IPS DF 4.7 (cell line): ENCODE measurements around the gene OBP2A.

Source experiments
- DNase-seq: peaks from one replicate; pipeline ENCODE4 v3.0.0-alpha.2; 2013; ENCODE audit warnings: low spot score; ENCODE audit errors: extremely low read depth

OBP2A gene

DNA sequence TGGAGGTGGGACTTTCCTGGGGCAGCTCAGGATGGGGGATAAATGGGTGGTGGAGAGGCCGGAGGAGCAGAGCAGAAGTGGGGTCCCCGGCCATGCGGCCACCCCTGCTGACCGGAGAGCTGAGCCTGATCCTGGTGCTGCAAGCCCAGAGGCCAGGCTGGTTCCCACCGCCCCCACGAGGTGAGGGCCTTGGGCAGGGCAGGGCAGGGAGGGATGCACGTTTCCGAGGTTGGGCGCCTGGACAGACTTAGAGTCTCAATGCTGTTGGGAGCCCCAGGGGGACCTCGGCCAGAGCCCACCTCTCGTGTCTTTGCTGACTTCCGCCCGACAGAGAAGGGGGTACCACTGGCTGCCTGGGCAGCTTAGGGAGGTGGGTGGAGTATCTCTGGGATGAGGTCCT, 5.5 kb downstream of the OBP2A start:
- no peak for DNase-seq

DNA sequence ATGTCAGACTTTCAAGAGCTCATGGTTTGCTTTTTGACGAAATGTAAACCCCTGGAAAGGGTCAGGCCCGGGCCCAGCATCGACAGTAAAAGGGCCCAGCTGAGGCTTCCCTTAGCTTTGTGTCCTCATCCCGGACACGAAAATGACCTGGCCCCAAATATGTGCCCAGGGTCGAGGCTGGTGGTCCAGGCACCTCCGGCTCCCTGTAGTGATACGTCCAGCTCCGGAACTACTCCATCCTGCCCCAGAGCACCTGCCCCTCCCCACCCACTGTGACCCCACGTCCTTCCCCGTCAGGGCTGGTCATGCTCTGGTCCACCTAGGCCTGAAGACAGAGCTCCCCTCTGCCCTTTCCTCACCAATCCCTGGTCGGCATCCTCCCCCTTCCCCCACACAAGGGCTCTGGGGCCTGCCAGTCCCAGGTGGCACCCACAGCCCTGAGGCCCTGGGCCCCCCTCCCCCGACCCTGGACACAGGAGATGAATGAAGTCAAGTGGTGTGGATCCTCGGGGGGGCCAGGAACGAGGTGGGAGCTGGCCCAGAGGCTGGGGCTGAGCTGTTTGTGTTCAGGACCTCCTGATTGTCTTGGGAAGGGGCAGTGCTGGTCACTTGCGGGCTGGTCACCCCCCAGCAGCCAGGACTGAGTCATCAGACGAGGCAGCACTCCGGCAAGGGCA, 6.2 kb downstream of the OBP2A start:
- no peak for DNase-seq

DNA sequence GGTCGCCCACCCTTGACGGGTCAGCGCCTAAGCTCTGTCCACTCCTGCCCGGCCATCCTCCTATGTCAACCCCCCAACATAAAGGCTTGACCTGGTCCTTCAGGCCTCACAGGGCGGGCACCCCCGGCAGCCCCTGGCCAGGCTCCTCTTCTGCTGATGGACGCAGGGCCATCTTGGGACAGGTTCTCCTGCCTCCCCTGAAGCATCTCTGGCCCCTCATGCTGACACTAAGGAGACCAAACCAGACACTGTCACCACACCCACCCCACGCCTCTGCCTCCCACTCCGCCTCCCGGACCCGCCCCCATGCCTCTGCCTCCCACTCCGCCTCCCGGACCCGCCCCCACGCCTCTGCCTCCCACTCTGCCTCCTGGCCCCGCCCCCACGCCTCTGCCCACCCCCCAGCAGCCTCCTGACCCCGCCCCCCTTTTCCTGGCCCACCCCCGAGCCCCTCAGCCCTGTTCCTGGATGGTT, 6.8 kb downstream of the OBP2A start:
- DNase-seq: no peak

DNA sequence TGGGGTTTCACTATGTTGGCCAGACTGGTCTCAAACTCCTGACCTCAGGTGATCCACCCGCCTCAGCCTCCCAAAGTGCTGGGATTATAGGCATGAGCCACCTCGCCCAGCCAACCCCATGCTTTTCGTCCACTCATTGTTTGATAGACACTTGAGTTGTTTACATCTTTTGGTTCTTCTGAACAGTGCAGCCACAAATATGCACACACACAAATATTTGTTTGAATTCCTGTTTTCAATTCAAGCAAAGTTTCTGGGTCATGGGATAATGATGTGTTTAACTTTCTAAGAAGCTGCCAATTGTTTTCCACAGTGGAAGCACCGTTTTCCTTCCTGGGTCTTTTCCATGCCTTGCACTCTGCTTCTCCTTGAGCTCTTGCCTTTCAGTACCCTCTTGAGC, 8.8 kb downstream of the OBP2A start:
- DNase-seq: no peak

DNA sequence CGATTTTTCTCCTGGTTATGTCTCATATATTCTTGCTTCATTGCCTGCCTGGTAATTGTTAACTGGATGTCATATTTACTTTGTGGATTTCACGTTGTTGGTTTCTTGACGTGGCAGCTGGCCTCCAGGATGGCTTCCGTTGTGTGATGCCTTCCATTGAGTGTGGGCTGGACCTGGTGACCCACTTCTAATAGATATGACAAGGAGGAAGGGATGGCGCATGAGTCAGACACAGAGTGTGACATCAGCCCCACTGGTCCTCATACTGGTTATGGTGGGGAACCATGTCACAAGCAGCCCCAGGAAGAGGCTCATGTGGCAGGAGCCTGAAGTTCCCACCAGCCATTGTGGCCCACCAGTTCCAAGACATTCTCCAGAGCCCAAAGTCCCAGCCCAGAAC, 9.3 kb downstream of the OBP2A start:
- no peak for DNase-seq

DNA sequence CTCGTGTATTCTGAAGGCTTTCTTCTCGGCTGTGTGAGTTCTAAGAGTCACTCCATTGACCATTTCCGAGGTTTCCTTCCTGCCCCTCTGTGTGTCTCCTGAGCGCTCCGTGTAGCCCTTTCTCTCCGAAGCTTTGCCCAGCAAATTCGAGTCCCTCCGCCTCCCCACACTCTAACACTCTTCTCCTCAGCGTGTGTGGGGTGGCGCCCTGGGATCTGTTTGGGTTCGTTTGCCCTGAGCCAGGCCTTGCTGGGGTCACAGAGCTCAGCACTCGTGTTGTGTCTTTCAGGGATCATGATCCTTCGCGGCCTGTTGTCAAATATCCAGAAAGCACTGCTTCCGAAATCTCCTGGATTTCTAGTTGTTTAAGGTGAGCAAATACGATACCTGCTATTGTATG, 10.0 kb downstream of the OBP2A start:
- DNase-seq: no peak

DNA sequence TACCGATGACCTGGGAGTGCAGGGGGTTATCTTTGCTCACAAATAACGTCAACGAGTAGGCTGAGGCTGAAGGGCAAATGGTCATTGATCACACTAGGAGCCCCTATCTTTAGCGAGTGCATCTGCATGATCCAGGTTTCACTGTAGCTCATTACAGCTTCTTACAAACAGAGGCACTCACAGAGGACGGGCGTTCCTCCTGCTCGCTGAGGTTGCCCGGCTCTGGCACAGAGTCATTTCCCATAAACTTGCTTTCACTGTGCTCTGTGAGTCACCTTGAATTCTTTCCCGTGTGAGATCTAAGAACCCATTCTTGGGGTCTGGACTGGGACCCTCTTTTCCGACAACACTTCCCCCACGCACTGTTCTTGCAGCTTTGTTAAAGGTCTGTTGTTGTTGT, 13.7 kb downstream of the OBP2A start:
- no peak for DNase-seq

DNA sequence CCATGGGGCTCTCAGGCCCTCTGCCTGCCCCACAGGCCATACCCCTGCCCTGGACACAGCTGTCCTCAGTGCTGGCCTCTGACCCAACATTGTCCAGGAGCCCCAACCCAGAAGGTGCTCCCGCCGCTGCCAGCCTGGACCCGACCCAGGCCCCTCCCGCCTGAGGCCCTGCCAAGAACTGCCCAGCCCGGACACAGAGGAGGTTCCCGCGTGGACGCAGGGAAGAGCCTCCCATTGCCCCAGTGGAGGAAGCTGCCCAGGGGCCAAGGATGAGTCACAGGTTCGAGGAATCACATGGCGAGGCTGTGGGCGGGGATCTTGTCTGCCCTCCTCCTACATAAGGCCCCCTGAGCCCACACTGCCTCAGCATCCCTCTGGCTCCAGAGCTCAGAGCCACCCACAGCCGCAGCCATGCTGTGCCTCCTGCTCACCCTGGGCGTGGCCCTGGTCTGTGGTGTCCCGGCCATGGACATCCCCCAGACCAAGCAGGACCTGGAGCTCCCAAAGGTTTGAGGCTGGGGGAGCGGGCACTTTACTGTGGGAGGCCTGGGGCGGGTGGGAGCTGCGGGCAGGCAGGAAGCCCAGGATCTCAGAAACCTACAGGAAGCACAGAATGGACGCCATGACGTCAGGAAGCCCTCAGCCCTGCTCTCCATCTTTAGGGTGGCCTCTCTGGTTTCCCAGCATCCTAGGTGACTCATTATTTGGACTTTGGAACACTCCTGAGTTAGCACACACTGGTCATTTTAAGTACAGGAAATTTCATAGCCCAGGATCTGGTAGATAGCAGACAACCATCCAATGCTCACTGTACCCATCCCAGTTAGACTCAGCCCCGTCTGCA, 15.7 kb downstream of the OBP2A start, which contains the start of gene PAEP:
PAEP (plus strand) TSS at position 366 of the 844 bp plus-strand sequence.
- DNase-seq: no peak

DNA sequence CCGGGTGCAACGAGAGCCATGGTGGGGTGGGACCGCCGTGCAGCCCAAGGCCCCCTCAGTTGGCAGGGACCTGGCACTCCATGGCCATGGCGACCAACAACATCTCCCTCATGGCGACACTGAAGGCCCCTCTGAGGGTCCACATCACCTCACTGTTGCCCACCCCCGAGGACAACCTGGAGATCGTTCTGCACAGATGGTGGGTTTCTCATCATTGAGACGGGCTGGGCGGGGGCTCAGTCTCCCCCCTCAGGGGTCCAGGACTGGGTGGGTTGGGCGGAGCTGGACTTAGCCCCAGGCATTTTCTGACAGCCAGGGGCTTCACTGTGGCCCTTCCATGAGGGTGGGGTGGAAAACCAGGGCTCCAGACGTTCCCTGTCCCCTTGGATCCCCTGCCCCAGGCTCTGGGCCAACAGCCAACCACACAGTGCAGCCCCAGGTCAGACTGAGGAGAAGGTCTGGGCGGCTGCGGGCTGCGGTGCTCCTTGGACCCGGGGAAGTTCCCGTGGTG, 16.4 kb downstream of the OBP2A start:
- DNase-seq: no peak

DNA sequence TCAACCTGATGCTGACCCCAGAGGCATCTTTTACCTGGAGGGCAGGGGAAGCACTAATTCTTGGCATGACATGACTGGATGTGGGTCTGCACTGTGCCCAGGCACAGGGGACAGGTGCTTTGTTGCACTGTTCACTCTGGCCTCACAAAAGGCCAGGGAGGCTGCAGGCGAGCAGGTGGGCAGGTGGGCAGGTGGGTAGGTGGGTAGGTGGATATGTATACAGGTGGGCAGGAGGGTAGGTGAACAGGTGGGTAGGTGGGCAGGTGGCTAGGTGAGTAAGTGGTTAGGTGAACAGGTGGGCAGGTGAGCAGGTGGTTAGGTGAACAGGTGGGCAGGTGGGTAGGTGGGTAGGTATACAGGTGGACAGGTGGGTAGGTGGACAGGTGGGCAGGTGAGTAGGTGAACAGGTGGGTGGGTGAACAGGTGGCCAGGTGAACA, 17.1 kb downstream of the OBP2A start:
- no peak for DNase-seq

DNA sequence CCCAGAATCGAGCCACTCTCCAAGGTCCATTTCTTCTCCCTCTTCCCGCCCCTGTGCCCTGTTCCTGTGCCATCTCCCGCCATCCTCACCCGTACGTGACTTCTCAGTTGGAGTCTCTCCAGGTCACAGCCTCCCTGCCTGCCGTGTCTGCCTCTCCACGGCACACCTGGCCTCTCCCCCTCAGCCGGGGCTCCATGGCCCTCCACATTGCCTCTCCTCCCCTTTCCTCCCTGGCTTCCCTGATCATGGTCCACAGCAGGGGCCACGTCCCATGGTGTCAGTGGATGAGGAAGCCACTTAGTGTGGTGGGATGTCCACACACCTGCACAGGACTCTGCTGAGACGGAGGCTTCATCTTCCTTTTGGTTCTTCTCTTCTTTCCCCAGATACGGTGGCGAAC, 17.9 kb downstream of the OBP2A start:
- no peak for DNase-seq

DNA sequence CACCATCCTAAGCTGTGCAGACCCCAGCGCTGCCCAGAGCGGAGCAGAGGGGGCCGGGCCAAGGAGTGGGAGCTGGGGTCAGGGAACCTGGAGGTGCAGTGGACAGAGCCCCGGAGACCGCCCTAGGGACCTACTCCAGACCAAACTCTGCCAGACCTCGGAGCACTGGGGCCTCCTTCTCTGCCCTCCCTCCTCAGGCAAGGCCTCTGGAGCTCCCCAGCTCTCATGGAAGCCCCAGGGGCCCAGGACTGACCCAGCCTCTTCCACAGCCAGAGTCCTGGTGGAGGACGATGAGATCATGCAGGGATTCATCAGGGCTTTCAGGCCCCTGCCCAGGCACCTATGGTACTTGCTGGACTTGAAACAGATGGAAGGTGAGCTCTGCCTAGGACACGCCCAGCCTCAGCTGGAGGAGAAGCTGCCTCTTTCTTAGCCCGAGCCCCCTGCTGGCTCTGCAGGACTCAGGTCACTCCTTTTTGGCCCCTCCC, 19.3 kb downstream of the OBP2A start:
- no peak for DNase-seq

DNA sequence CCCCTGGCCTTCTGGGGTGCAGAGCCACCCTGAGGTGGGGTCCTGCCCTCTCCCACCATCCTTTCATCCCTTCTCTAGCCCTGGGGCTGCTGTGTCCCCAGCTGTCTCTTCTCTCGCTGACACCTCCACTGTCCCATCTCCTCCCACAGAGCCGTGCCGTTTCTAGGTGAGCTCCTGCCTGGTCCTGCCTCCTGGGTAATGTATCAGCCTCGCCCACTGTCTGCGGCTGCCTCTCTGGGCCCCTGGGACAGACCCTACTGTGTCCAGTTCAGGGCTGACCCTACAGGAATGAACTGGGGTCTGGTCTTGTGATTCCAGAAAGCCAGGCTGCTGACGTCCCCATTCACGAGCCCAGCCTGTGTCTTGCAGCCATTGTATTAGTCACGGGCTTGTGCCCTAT, 19.7 kb downstream of the OBP2A start:
- DNase-seq: no peak

DNA sequence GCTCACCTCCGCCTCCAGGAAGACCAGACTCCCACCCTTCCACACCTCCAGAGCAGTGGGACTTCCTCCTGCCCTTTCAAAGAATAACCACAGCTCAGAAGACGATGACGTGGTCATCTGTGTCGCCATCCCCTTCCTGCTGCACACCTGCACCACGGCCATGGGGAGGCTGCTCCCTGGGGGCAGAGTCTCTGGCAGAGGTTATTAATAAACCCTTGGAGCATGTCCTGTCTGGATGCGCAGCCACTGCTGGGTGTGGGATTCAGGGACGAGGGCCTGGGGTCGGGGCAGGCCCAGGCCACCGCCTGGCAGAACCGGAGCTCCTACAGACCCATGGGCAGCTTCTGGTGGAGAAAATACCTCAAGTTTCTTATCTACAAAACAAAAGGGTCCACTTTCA, 20.6 kb downstream of the OBP2A start:
- DNase-seq: no peak

DNA sequence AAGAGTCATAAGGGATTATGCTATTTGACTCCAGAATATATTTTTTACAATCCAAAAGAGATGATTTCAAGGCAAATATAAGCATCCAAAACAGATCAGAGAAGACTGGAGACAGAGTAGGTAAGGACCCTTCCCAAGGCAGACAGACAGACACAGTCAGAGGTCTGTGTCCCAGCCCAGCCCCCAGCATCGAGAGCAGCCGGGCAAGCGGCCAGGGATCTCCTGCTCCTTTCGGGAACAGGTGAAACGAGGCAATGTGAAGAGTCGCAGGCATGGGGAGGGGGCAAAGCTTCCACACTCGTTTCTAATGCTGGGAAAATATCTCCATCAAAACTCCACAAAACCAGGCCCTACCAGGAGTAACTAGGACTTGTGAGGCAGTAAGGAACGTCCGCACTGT, 21.4 kb downstream of the OBP2A start:
- DNase-seq: no peak

DNA sequence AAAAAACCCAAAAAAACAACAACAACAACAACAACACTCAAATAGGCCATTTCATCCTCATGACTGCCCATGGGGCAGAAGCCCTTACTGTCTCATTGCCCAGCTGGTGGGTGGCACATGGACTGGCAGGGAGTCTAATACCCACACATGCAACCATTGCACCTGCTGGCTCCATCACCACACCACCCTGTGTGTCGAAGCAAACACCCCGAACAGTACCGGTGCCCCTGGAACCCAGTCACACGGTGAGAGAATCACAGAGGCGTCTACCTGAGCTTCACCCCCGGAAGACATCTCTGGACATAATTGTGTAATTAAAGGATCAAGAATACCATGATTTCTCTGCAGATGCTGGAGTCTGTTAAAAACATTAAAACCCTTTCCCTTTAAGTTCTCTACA, 22.1 kb downstream of the OBP2A start:
- no peak for DNase-seq

DNA sequence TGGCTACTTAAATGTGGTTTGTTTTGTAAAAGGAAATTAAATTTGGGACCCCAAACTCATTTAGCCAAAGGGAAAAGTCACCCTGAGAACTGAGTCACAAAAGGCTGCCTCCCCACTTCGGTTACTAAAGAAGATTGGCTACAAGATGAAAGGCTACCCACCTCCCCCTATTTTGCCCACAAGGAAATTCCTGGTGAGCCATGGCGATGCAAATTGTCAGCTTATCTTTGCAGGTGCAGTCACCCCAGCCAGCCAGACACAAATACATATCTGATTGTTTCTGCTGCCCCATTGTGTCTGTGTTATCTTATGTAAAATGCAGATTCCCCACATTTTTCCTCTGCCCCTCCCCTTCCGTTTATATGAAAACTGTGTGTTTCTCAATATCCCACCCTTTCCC, 24.5 kb downstream of the OBP2A start:
- DNase-seq: no peak

DNA sequence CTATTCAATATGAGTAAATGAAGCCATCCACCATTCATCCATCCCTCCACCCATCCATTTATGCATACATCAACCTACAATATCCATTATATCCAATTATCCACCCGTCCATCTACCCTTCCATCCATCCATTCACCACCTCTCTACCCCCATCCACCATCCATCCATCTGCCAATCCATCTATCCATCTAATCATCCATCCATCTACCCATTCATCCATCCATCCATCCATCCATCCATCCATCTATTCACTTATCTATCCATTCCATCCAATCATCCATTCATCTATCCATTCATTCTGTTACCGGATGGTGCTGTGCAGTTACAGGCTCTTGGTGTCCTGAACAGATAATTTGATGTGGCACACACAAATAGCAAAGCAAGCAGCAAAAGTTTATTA, 26.3 kb downstream of the OBP2A start:
- DNase-seq: no peak

DNA sequence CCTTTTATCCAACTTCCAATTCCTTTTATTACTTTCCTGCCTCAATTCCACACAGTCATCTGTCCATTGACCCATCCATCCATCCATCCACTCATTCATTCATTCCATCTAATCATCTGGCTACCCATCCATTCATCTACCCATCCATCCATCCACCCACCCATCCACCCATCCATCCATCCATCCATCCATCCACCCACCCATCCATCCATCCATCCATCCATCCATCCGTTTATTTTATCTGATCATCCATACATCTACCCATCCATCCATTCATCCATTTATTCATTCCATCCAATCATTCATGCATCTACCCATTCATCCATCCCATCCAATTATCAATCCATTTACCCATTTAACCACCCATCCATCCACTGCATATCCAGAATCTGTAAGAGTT, 27.2 kb downstream of the OBP2A start:
- DNase-seq: no peak

DNA sequence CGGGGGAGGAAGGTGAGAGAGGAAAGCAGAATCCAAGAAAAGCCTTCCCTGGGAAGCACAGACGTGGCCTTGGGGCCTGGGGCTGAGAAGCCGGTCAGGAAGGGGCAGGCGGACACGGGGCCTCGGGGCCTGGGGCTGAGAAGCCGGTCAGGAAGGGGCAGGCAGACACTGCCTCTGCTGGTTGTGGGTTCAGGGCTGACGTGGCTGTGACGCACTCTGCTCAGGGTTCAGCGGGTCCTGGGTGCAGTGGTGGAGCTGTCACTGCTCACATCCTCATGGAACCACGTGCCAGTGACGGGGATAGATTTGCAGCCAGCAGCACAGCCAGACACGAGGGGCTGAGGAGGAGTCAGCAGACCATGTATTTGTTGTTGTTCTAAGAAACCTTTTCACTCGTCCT, 28.4 kb downstream of the OBP2A start:
- DNase-seq: no peak

DNA sequence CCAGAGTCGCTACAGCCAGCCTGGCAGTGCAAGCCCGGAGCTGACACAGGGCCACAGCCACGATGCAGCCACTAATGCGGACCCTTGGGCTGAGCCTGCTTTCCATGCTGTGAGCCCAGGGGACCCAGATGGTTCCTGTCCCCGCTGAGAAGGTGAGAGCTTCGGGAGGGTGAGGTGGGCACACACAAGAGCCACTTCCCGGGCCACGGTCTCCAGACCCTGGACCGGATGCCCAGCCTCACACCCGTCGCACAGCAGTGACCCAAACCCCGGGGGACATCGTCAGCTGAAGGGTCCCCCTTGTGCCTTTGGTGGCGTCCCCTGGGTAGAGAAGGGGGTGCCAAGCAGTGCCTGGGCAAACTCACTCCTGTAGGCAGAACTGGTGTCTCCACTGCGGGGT, 29.0 kb downstream of the OBP2A start:
- no peak for DNase-seq

DNA sequence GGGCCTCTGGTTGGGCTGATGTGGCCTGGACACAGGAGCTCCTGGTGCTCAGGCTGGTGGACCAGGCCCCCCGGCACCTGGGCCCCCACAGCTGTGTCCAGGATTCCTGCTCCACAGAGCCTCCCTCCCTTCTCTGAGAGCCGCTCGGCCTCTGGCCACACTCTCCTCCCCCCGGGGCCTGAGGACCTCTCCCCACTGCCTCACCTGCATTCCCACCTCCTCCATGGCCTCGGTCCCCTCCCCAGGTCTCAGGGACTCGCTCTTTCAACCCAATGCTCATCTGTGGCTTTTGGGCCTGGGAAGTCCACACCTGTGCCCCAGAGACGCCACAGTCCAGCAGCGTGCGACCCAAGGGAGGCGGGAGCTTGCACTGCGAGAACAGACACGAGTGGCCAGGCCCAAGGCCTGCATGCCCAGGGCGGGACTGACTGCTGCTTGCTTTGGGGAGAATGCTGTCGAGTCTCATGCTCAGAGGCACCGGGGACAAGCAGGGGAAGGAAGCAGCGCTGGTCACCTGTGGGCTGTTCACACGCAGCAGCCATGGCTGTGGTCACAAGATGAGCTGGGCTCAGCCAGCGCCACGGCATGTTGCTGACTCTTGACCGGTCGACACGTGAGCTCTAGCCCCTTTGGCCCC, 30.2 kb downstream of the OBP2A start:
- DNase-seq: no peak
